OCI-LY7 (cell line): ENCODE data around the gene RAB42.

Experiments
- CTCF ChIP-seq: fragments of 200-600 bp; sonication (generic); conservative IDR thresholded peaks from 2 replicates; pipeline ENCODE4 v1.5.1; 2014; ENCODE audit warnings: mild to moderate bottlenecking, antibody characterized with exemption, low read length, moderate library complexity, mixed read lengths
- EZH2phosphoT487 ChIP-seq: fragments of 200-600 bp; sonication (generic); IDR thresholded peaks from 2 replicates; pipeline ENCODE4 v1.6.1; 2018; ENCODE audit warnings: low read depth, borderline replicate concordance, mild to moderate bottlenecking, mixed run types, antibody characterized with exemption, low read length, moderate library complexity, mixed read lengths

- TF ChIP-seq CTCF, result no peak
- no peak for TF ChIP-seq EZH2phosphoT487
Measured at GRCh38 chr1:28582248-28582615, 9.8 kb upstream of the RAB42 start.
